Brain microvascular endothelial cell (primary cell): ENCODE results near the gene TAS2R30.
"Not testable (repeated sequence)": the region's sequence is repeated elsewhere in the genome, so short reads cannot be mapped to it uniquely, and the experiment has no call there.

Source experiments
- DNase-seq: peaks from one replicate; pipeline ENCODE4 v3.0.0-alpha.2; 2020
- H3K27ac ChIP-seq: fragments of 250-450 bp; sonication (Bioruptor Pico); 2 replicates; pipeline ENCODE4 v1.5.1; 2020; ENCODE audit warnings: mild to moderate bottlenecking, moderate library complexity
- H3K27me3 ChIP-seq: fragments of 250-450 bp; sonication (Bioruptor Pico); replicated peaks from 2 replicates; pipeline ENCODE4 v1.5.1; 2020; ENCODE audit warnings: mild to moderate bottlenecking
- H3K36me3 ChIP-seq: fragments of 250-450 bp; sonication (Bioruptor Pico); replicated peaks from 2 replicates; pipeline ENCODE4 v1.5.1; 2020; ENCODE audit warnings: mild to moderate bottlenecking
- H3K4me3 ChIP-seq: 2 replicates; pipeline ENCODE4 v1.5.1; 2011; ENCODE audit warnings: low read depth, mild to moderate bottlenecking, control low read depth, low read length, moderate library complexity
- CTCF ChIP-seq: IDR thresholded peaks from 2 replicates; pipeline ENCODE4 v1.5.1; 2011; ENCODE audit warnings: low read depth, mild to moderate bottlenecking, moderate library complexity, low read length, control low read depth, inconsistent platforms; ENCODE audit errors: missing control alignments
- in situ Hi-C: cut with HindIII; loops from 2 replicates; pipeline ENCODE4 v1.10.0; 2017; ENCODE audit warnings: low sequenced_read_pairs, low pct_ligation_motif_present

TAS2R30 gene

GRCh38 chr12:11130382-11130781 is 4.1 kb downstream of the TAS2R30 start:
- no peak for TF ChIP-seq CTCF
- no peaks in the 10 kb centered on the region for H3K27me3 ChIP-seq
- in situ Hi-C loops = no loop called here
- no peak for DNase-seq
- H3K4me3 ChIP-seq = no peak overlapping the region
- no peaks in the 10 kb centered on the region for H3K36me3 ChIP-seq
- no peak overlapping the region for H3K27ac ChIP-seq

DNA sequence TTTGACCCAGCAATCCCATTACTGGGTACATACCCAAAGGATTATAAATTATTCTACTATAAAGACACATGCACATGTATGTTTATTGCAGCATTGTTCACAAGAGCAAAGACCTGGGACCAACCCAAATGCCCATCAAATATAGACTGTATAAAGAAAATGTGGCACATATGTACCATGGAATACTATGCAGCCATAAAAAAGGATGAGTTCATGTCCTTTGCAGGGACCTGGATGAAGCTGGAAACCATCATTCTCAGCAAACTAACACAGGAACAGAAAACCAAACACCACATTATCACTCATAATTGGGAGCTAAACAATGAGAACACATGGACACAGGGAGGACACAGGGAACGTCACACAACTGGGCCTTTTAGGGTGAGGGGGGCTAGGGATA is 20.3 kb downstream of the TAS2R30 start:
- in situ Hi-C loops, DNase-seq, H3K27me3 ChIP-seq, H3K36me3 ChIP-seq, H3K4me3 ChIP-seq, H3K27ac ChIP-seq: not testable (repeated sequence)

DNA sequence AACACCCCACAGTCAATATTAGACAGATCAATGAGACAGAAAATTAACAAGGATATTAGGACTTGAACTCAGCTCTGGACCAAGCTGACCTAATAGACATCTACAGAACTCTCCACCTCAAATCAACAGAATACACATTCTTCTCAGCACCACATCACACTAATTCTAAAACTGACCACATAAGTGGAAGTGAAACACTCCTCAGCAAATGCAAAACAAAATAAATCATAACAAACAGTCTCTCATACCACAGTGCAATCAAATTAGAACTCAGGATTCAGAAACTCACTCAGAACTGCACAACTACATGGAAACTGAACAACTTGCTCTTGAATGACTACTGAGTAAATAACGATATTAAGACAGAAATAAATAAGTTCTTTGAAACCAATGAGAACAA is 23.2 kb downstream of the TAS2R30 start:
- in situ Hi-C loops, H3K27ac ChIP-seq, H3K4me3 ChIP-seq, H3K36me3 ChIP-seq, H3K27me3 ChIP-seq, DNase-seq: not testable (repeated sequence)

DNA sequence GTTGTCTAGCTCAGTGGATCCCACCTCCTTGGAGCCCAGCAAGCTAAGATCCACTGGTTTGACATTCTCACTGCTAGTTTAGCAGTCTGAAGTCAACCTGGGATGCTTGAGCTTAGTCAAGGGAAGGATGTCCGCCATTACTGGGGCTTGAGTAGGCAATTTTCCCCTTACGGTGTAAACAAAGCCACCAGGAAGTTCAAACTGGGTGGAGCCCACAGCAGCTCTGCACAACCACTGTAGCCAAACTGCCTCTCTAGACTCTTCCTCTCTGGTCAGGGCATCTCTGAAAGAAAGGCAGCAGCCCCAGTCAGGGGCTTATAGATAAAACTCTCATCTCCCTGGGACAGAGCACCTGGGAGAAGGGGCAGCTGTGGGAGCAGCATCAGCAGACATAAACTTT is 25.6 kb downstream of the TAS2R30 start:
- Histone ChIP-seq H3K27me3 (no peaks in the 10 kb centered on the region), H3K27ac (no peak overlapping the region), H3K4me3 (no peak overlapping the region), H3K36me3 (no peaks in the 10 kb centered on the region)
- no peak for TF ChIP-seq CTCF
- no peak for DNase-seq
- in situ Hi-C loops = no loop called here

DNA sequence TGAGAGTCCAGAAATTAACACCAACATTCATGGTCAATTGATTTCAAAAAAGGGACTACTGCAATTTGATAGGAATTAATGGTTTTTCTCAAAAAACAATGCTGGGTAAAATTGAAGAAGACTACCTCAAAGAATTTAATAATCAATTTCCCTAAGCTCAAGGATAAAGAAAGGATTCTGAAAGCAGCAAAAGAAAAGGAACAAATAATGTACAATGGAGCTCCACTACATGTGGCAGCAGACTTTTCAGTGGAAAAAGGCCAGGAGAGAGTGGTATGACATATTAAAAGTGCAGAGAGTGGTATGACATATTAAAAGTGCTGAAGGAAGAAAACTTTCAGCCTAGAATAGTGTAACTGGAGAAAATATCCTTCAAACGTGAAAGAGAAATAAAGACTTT is 26.7 kb downstream of the TAS2R30 start:
- in situ Hi-C loops = no loop called here
- H3K27ac ChIP-seq = no peak overlapping the region
- no peak for TF ChIP-seq CTCF
- H3K27me3 ChIP-seq = no peaks in the 10 kb centered on the region
- H3K4me3 ChIP-seq = no peak overlapping the region
- no peak for DNase-seq
- no peaks in the 10 kb centered on the region for H3K36me3 ChIP-seq

DNA sequence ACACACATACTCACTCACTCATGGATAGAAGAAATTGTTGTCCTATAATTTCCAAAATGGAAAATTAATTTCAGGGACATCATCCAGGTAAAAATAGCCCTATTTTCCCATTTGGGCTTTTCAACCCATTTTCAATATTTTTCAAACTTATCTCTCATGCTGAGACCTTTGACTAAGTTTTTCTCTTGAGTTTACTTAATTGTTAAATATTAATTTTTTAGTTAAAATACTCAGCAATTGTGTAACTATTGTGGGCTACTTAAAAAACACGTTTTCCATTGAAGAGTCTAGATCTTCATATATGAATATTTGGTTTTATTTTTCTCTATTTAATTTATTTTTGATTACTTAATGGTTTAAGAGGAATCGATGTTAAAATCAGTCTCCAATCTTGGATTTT is 28.2 kb downstream of the TAS2R30 start:
- no peak overlapping the region for H3K4me3 ChIP-seq
- no peaks in the 10 kb centered on the region for H3K36me3 ChIP-seq
- H3K27ac ChIP-seq = no peak overlapping the region
- DNase-seq = no peak
- TF ChIP-seq CTCF = no peak
- in situ Hi-C loops = no loop called here
- H3K27me3 ChIP-seq = no peaks in the 10 kb centered on the region

DNA sequence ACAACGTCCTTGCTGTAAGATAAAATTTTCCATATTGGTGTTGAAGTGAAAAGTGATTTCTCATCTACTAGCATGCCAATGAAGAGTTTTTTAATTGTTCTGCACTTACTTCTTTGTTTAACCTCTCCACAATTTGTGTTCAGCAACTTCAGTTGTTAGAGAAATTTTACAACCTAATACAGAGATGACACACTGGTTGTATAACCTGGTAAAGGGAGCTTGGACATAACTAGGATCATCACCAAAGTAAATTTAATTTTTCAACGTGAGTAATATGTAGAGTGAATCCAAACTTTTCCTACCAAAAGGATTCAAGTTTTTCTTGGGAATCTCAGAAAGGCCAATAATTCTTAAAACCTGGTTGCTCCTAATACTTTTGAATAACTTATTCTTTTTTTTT is 28.9 kb downstream of the TAS2R30 start:
- no peak overlapping the region for H3K27ac ChIP-seq
- no peak for DNase-seq
- no peak for TF ChIP-seq CTCF
- H3K27me3 ChIP-seq = no peaks in the 10 kb centered on the region
- in situ Hi-C loops = no loop called here
- no peaks in the 10 kb centered on the region for H3K36me3 ChIP-seq
- H3K4me3 ChIP-seq = no peak overlapping the region

- DNase-seq, in situ Hi-C loops, H3K27me3 ChIP-seq, H3K4me3 ChIP-seq, H3K36me3 ChIP-seq, H3K27ac ChIP-seq: not testable (repeated sequence)
These were observed 39.5 kb downstream of the TAS2R30 start for GRCh38 chr12:11094910-11095309.
